ENCODE results near the gene NADK2.

DNA sequence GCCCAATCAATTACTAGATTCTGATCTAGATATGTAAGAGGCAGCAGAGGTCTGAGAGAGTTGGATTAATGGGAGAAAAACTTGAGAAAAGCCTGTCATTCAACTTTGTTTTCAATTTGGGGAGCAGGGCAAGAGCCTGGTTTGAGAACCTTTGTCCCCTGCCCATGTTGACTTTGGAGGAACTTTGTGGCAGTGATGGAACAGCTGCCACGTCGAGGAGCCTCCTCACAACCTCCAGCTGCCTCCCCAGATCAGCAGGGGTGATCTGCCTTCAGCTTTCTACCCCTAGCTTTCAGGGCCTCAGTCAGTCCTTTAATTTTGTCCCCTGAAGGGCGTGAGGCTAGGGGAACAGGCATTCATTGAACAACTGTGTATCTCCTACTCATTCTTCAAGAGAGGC is 81.1 kb downstream of the NADK2 start:
- TF ChIP-seq, protein P1, sequence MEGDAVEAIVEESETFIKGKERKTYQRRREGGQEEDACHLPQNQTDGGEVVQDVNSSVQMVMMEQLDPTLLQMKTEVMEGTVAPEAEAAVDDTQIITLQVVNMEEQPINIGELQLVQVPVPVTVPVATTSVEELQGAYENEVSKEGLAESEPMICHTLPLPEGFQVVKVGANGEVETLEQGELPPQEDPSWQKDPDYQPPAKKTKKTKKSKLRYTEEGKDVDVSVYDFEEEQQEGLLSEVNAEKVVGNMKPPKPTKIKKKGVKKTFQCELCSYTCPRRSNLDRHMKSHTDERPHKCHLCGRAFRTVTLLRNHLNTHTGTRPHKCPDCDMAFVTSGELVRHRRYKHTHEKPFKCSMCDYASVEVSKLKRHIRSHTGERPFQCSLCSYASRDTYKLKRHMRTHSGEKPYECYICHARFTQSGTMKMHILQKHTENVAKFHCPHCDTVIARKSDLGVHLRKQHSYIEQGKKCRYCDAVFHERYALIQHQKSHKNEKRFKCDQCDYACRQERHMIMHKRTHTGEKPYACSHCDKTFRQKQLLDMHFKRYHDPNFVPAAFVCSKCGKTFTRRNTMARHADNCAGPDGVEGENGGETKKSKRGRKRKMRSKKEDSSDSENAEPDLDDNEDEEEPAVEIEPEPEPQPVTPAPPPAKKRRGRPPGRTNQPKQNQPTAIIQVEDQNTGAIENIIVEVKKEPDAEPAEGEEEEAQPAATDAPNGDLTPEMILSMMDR (IDR thresholded peaks at IDR 0.05 in 2 of 3, conservative IDR thresholded peaks at IDR 0.05 in 1 of 3; ENCODE audit: borderline replicate concordance in 1 of 3, insufficient read depth in 1 of 3, low read depth in 2 of 3, low read length in 2 of 3): no peak
- TF ChIP-seq ZNF274 (IDR thresholded peaks at IDR 0.05; ENCODE audit: low read depth, low read length) (no peak), POLR2A (IDR thresholded peaks at IDR 0.05; ENCODE audit: borderline replicate concordance, extremely low read depth, insufficient read depth, insufficient read length) (no peak), EZH2phosphoT487 (IDR thresholded peaks at IDR 0.05; ENCODE audit: borderline replicate concordance) (no peak), EZH2 (IDR thresholded peaks at IDR 0.05) (no peak)

Data from HCT116 (cell line).